Neutrophil (primary cell): ENCODE data around the gene MAP2.

ENCODE experiments used
- H3K27ac ChIP-seq: fragments of 200-600 bp; sonication (generic); 2 replicates; pipeline ENCODE4 v1.5.1; 2016; ENCODE audit warnings: mild to moderate bottlenecking, moderate library complexity
- H3K27me3 ChIP-seq: fragments of 200-600 bp; sonication (generic); 2 replicates; pipeline ENCODE4 v1.6.0; 2016; ENCODE audit warnings: mild to moderate bottlenecking
- H3K36me3 ChIP-seq: fragments of 200-600 bp; sonication (generic); 2 replicates; pipeline ENCODE4 v1.5.1; 2017
- H3K4me1 ChIP-seq, 2 experiments: fragments of 200-600 bp in 1 of 2; sonication (generic) in 1 of 2; 1 replicate in 1 of 2; 2 replicates in 1 of 2; pipeline versions ENCODE4 v1.5.1 to v1.6.1; 2013 to 2016; ENCODE audit warnings: low read depth in 1 of 2, low read length in 1 of 2, mild to moderate bottlenecking in 1 of 2, moderate library complexity in 1 of 2; ENCODE audit not compliant: control insufficient read depth in 1 of 2, insufficient read depth in 1 of 2
- H3K4me3 ChIP-seq, 2 experiments: fragments of 200-600 bp in 1 of 2; sonication (generic) in 1 of 2; 1 replicate in 1 of 2; 2 replicates in 1 of 2; pipeline ENCODE4 v1.5.1; 2013 to 2016; ENCODE audit warnings: low read depth in 1 of 2, low read length in 1 of 2, mild to moderate bottlenecking in 1 of 2, moderate library complexity in 1 of 2
- H3K9me3 ChIP-seq: fragments of 200-600 bp; sonication (generic); 2 replicates; pipeline ENCODE4 v1.5.1; 2016
- TF ChIP-seq, protein P1 (sequence below): fragments of 200-600 bp; sonication (generic); IDR thresholded peaks from 2 replicates; pipeline ENCODE4 v1.5.1; 2016; ENCODE audit warnings: antibody characterized with exemption

The MAP2 gene

DNA sequence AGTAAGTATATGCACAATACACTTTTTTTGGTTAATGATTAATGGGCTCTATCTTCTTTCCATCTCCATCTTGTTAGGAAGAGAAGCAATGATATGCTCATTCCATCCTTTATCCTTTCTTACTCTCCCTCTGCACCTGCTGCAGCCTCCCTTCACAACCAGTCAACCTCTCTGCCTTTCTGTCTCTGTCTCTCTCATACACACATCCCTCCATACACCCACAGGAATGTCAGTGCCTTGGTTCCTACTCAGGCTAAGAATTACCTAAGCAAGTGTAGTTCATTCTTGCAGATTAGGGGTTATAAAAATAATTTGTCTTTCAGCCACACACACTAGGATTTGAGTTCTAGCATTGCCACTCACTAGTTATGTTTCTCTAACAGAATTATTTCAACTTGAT is 45.6 kb downstream of the MAP2 start:
- Histone ChIP-seq H3K9me3 (no peaks in the 10 kb centered on the region), H3K4me3 (no peak overlapping the region), H3K27ac (no peak overlapping the region), H3K4me1 (peaks cover 0 to 7% of the 10 kb centered on the region in 2 experiments), H3K27me3 (no peaks in the 10 kb centered on the region), H3K36me3 (no peaks in the 10 kb centered on the region)
- TF ChIP-seq, protein P1, sequence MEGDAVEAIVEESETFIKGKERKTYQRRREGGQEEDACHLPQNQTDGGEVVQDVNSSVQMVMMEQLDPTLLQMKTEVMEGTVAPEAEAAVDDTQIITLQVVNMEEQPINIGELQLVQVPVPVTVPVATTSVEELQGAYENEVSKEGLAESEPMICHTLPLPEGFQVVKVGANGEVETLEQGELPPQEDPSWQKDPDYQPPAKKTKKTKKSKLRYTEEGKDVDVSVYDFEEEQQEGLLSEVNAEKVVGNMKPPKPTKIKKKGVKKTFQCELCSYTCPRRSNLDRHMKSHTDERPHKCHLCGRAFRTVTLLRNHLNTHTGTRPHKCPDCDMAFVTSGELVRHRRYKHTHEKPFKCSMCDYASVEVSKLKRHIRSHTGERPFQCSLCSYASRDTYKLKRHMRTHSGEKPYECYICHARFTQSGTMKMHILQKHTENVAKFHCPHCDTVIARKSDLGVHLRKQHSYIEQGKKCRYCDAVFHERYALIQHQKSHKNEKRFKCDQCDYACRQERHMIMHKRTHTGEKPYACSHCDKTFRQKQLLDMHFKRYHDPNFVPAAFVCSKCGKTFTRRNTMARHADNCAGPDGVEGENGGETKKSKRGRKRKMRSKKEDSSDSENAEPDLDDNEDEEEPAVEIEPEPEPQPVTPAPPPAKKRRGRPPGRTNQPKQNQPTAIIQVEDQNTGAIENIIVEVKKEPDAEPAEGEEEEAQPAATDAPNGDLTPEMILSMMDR: no peak

DNA sequence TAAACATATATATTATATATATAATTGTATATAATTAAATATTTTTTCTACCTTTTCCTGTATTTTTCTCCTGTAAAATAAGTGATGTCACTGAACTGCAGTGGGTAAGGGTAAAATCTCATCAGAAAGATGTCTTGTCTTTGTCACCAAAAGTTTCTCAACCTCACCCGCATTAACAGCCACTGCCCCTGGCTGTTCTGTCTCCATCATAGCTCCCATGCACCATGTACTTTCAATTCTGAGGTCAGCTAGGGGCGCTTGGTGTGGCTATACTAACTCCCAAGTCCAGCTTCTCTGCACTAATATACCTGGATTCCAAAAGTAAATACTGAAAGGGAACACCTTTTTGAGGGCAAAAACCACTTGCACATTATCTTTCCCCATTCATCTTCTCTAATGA is 46.6 kb downstream of the MAP2 start:
- TF ChIP-seq, protein P1: no peak
- peaks cover 0 to 7% of the 10 kb centered on the region in 2 experiments for H3K4me1 ChIP-seq
- H3K4me3 ChIP-seq: no peak overlapping the region
- no peaks in the 10 kb centered on the region for H3K9me3 ChIP-seq
- no peaks in the 10 kb centered on the region for H3K36me3 ChIP-seq
- H3K27ac ChIP-seq: no peak overlapping the region
- no peaks in the 10 kb centered on the region for H3K27me3 ChIP-seq

DNA sequence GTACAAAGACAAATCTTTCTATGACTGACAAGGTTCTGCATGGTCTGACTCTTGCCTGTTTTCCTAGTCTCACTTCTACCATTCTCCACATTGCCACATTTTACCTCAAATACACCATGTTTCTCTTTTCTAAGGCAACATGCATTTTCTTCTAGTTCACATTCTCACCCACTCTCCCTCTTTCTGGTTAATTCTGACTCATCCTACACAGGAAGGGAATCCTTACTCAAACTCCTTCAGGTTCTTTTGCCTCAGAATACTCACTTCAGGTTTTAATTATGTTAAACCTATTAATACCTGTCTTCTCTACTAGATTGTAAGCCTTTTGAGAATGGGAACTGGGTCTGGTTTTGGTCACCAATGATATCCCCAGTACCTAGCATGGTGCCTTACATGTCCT is 47.2 kb downstream of the MAP2 start:
- TF ChIP-seq, protein P1: no peak
- Histone ChIP-seq H3K27ac (no peak overlapping the region), H3K9me3 (no peaks in the 10 kb centered on the region), H3K4me3 (no peak overlapping the region), H3K27me3 (no peaks in the 10 kb centered on the region), H3K36me3 (no peaks in the 10 kb centered on the region), H3K4me1 (peaks cover 0 to 7% of the 10 kb centered on the region in 2 experiments)

DNA sequence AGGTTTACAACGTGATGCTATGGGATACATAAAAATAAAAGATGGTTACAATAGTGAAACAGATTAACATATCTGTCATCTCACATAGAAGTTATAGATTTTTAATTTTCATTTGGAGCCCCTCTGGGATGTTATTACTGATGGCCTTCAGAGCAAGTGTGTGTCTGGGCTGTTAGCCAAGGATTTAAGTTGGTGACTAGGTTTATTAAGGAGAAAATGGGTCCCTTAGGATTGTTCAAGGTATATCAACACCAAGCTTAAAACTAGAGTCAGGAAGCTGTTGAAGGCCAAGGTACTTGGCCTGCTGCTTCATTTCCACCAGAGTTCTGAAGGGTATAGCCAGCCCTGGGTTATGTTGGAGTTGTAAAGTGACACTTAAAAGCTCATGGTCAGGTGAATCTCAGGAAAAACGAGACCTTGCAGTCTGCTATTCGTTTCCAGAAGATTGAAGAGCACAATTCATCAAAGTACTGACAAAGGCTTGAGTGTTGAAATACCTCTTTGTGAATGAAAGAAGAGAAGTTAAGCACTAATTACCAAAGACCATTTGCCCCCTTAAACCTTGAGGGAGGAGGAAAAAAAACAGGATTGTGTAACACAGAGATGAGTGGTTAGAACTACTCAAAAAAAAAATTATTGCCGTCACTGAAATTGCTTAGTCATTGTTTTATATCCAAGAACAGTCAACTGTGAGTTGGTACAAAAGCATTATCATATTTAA is 48.4 kb downstream of the MAP2 start:
- no peaks in the 10 kb centered on the region for H3K9me3 ChIP-seq
- no peak overlapping the region for H3K4me3 ChIP-seq
- H3K4me1 ChIP-seq: peaks cover 0 to 7% of the 10 kb centered on the region in 2 experiments
- no peaks in the 10 kb centered on the region for H3K36me3 ChIP-seq
- H3K27me3 ChIP-seq: no peaks in the 10 kb centered on the region
- H3K27ac ChIP-seq: no peak overlapping the region
- TF ChIP-seq, protein P1: no peak

DNA sequence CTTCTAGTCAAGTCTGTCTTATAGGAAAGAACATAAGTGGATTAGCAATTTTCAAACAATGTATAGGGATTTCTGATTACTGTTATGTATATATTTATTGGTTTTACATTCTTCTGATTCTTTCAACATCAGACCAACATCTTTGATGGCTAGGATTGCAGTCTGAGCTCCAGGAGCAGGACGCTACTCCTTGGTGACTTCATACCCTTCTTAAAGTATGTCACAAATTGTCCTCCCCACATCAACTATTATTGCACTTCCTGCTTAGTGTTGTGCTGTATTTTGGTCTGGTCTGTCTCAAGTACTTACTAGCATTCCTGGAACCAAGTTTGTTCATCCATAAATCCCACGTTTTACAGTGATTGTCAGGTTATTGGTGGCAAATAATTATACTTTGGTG is 49.0 kb downstream of the MAP2 start:
- H3K27me3 ChIP-seq: no peaks in the 10 kb centered on the region
- no peaks in the 10 kb centered on the region for H3K9me3 ChIP-seq
- no peaks in the 10 kb centered on the region for H3K36me3 ChIP-seq
- TF ChIP-seq, protein P1: no peak
- H3K4me1 ChIP-seq: peaks cover 0 to 7% of the 10 kb centered on the region in 2 experiments
- no peak overlapping the region for H3K27ac ChIP-seq
- H3K4me3 ChIP-seq: no peak overlapping the region
